ENCODE measurements around the gene TBX3.
A peak's percentile ranks its signal among the peaks of the same experiment; 100 is the strongest.

The TBX3 gene

DNA sequence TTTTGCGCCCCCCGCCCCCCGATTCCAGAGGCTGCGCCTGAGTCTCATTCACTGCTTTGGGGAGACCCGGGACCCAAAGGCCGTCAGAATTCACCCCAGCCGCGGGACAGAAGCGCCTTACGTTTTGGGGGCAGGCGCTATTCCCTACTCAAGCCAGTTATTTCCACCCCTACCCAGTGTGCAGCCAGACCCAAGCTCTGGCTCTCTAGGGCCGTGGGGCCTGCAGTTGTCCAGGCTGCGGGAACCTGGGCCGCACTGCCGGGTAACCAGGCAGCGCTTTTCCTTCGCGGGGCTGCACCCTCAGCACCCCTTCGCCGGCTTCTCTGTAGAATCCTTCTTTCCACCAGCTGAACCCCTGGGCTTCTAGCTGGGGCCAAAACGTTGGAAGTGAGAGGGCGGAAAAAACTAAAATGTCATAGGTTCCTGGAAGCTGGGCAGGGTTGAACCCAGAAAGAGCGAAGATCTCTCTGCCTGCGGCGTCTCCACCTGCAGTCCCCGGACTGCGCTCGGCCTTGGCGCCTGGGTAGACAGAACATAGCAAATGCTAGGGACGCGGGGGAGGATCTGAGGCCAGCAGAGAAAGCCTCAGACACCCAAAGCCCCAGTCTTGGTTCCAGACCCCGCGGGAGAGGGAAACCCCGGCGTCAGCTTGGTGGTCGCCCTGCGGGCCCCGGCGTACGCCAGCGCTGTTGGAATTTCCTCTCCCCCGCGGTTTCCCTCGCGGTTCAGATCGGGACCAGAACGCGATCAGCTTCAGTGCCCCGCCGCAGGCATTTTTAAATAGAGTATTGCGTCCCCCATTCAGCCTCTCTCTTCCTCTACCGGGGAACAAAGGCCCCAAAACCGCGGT, 18.3 kb downstream of the TBX3 start:
- no peak overlapping the region for H3K4me3 ChIP-seq (ENCODE audit: control insufficient read depth, low read depth, low read length)
- no peak for DNase-seq (ENCODE audit: low read depth)
- no peak for TF ChIP-seq CTCF (conservative IDR thresholded peaks at IDR 0.05; ENCODE audit: control insufficient read depth, insufficient read depth, low read depth, low read length)

DNA sequence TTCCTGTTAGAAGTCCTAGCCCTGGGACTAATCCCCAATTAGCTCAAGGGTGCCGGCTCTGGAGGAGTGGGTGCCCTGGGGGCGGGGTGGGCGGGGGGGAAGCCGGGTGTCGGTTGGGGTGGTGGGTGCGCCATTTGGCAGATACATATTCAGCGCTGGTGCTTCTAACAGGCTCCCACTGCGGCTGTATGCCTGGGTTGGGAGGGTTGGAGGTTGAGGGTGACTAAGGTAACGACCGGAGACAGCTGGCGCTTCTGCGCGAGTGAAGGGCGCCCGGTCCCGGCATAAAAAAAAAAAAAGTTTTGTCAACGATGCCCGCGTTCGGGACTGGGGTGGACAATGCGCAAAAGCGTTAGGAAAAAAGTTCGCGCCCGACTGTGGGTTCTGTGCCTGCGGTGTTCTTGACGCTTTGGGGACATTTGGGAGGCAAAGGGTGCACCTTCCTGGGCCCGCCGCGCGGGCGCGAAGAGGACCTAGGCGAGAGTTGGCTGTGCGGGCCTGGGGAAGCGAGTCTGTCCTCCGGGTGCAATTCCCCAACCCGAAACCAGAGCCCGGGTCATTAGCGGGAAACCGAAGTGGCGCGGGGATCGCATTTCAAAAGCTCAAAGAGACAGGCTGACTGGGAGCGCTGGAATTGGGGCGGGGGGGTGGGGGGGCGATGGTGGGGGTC, 19.2 kb downstream of the TBX3 start:
- H3K4me3 ChIP-seq (ENCODE audit: control insufficient read depth, low read depth, low read length) = no peak overlapping the region
- no peak for DNase-seq (ENCODE audit: low read depth)
- TF ChIP-seq CTCF (conservative IDR thresholded peaks at IDR 0.05; ENCODE audit: control insufficient read depth, insufficient read depth, low read depth, low read length) = no peak

- peak; percentile 90 for DNase-seq (ENCODE audit: low read depth)
- peak; percentile 98 for TF ChIP-seq CTCF (conservative IDR thresholded peaks at IDR 0.05; ENCODE audit: control insufficient read depth, insufficient read depth, low read depth, low read length)
- H3K4me3 ChIP-seq (ENCODE audit: control insufficient read depth, low read depth, low read length) = no peak overlapping the region
Measured at GRCh38 chr12:114662512-114663177, 21.3 kb downstream of the TBX3 start.

GRCh38 chr12:114661245-114661644, 22.7 kb downstream of the TBX3 start:
- H3K4me3 ChIP-seq (ENCODE audit: control insufficient read depth, low read depth, low read length) = no peak overlapping the region
- TF ChIP-seq CTCF (conservative IDR thresholded peaks at IDR 0.05; ENCODE audit: control insufficient read depth, insufficient read depth, low read depth, low read length) = no peak
- peak; percentile 46 for DNase-seq (ENCODE audit: low read depth)

- no peak overlapping the region for H3K4me3 ChIP-seq (ENCODE audit: control insufficient read depth, low read depth, low read length)
- TF ChIP-seq CTCF (conservative IDR thresholded peaks at IDR 0.05; ENCODE audit: control insufficient read depth, insufficient read depth, low read depth, low read length) = no peak
- no peak for DNase-seq (ENCODE audit: low read depth)
Measured at GRCh38 chr12:114659084-114659483, 24.9 kb downstream of the TBX3 start.

DNA sequence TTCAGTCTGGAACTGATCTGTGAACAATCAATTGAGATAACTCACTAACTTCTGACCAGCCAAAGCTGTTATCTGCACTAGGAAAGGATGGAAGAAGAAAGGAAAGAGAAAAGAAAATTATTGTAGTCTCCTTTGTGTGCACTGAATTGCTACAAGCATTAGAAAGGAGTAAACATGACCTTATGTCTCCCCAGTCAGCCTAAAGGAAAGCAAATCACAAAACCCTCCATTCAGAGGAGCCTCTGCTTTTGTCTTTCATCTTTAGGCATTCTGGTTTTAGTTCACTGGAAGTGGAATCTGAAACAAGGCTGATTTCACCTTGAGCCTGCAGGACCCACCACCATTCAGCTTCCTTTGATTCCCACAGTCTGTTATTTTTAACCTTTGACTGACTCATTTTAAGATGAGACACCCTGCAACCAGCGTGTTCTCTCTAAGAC, 26.0 kb downstream of the TBX3 start:
- no peak overlapping the region for H3K4me3 ChIP-seq (ENCODE audit: control insufficient read depth, low read depth, low read length)
- no peak for TF ChIP-seq CTCF (conservative IDR thresholded peaks at IDR 0.05; ENCODE audit: control insufficient read depth, insufficient read depth, low read depth, low read length)
- DNase-seq (ENCODE audit: low read depth) = no peak

Data from fibroblast of mammary gland (primary cell).